Activated CD8-positive, alpha-beta memory T cell treated with anti-CD3 and anti-CD28 coated beads for 48 hours (primary cell): ENCODE measurements around the gene PTGIS.

Experiments used
- DNase-seq, 3 experiments: peaks; one replicate each; pipeline ENCODE4 v3.0.0-alpha.2; 2020; ENCODE audit warnings: low read depth in 2 of 3, low spot score in 2 of 3

Gene PTGIS

GRCh38 chr20:49595811-49596561 lies 28.0 kb upstream of the PTGIS start:
- DNase-seq: peak; percentile 69 to 75 (median 73)

DNA sequence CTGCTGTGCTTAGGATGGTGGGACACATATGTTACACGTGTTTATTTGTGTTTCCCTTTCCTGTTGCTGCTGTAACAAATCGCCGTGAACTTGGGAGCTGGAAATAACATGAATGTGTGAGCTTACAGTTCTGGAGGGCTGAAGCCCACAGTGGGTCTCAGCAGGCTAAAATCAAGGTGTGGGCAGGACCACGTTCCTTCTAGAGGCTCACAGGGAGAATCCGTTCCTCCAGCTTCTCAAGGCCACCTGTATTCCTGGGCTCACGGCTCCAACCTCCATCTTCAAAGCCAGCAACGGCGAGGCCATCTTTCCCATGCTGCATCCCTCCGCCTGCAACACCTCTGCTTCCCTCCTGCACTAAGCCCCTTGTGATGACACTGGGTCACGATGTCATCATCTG lies 27.4 kb upstream of the PTGIS start:
- peak in 1 of 3 experiments; percentile 47 for DNase-seq

DNA sequence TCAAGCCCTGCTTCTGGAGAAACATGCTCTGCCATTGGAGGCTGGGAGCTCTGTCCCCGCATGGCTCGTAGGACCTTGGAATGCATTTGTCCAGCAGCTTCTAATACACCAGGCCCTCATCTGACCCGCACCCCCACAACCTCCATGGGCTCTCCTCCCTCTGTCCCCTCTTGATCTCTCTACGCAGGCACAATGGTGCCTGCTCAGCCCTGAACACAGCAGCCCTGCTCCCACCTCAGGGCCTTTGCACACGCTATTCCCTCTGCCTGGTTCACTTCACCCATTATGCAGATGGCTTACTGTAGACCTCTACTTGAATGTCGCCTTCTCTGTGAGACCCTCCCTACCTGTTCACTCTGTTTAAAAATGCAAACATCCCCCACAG lies 27.0 kb upstream of the PTGIS start:
- DNase-seq: no peak

- peak; percentile 38 to 58 (median 56) for DNase-seq
These were observed 26.4 kb upstream of the PTGIS start for GRCh38 chr20:49594143-49594930.

DNA sequence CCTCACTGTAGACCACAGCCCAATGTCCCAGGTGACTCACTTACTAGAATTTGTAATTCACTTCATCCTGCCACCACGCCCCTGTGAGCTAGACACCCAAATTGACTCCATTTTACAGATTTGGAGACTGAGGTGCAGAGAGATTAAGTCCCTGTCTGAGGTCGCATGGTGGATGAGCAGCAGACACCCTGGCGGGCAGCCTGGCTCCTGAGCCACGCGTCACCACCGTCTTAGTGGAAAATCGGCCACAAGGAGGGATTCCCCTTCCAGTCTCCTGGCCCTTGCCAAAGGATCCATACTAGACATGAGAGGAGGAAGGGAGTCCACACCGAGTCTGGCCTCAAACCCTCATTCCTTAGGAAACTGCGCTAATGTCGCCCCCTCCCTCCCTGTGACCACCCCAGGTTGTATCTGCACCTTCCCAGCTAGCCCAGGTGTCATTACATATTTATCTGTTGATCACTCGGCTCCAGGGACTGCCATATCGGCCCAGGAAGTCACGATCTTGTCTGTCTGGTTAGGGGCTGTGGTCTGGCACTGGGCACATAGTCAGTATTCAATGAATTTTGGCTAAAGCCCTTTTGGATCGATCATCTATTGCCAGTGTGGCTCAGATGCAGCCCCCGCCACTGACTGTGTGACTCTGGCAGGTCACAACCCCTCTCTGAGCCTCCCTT lies 25.7 kb upstream of the PTGIS start:
- DNase-seq: peak in 1 of 3 experiments; percentile 31

GRCh38 chr20:49592120-49592519 lies 24.2 kb upstream of the PTGIS start:
- DNase-seq: no peak

GRCh38 chr20:49591217-49591865 lies 23.4 kb upstream of the PTGIS start:
- DNase-seq: no peak

DNA sequence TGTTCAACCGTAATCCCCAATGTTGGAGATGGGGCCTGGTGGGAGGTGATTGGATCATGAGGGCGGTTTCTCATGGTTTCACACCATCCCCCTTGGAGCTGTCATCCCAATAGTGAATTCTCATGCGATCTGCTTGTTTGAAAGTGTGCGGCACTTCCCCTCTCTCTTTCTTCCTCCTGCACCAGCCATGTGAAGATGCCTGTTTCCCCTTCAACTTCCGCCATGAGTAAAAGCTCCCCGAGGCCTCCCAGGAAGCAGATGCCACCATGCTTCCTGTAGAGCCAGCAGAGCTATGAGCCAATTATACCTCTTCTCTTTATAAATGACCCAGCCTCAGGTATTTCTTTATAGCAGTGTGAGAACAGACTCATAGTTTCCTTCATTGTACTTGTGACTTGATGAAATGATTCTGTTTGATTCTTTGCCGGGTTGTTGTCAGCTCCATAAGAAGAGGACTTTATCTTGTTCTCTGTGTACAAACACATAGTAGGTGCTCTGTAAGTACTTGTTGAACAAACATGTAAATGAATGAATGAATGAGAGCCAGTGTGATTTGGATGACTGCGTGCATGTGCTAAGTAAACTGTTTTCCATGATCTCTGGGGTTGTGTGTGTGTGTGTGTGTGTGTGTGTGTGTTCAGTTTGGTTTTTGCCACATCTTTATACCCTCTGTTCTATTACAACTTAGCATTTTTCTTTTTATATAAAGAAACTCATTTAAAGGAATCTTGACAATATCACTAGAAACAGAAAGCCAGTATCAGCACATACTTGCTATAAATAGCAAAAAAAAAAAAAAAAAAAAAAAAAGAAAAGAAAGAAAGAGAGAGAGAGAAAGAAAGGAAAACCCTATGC lies 22.5 kb upstream of the PTGIS start:
- no peak for DNase-seq

GRCh38 chr20:49589747-49590146 lies 21.8 kb upstream of the PTGIS start:
- DNase-seq: no peak

DNA sequence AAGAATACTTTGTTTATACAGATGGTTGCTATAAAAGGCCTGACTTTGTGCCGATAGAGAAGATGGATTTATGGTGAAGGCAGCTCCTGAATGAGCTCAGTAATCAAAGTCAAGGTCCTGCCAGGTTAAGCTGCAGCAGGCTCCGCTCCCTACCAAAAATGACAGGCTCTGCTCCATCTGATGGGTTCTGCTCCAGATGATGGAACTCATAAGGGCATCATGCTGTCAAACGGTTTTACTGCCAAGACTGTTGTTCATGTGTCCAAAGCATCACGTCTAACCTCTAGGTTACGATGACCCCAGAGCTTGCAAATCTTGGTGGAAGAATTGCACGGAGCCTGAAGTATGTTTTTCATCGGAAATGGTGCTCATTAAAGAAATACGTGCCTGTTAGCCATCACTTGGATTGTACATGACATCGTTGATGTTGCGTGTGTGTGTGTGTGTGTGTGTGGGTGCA lies 19.2 kb upstream of the PTGIS start:
- DNase-seq: no peak

DNA sequence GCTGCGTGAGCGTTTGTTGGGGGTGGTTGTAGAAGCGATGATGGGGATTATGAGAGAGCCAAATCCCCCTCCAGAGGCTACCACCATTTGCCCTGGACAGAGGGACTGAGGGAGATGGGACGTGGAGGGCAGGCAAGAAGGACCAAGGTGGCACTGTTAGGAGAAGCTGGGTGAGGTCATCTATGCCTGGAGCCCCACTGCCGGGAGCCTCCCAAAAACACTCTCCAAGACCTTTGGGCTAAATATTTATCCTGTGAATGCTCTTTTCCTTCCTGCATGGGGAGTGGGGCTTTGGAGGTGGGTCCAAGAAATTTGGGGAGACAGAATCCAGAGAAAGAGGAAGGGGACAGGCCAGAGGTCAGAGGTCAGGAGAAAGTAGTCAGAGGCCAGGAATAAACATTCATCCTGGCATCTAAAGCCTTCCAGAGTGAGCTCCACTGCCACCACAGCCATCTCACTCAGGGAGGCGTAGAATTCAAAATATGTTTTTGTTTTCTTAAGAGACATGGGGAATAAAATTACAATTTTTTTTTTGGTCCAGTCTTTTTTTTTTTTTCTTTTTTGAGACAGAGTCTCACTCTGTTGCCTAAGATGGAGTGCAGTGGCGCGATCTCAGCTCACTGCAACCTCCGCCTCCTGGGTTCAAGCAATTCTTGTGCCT lies 17.8 kb upstream of the PTGIS start:
- DNase-seq: no peak

DNA sequence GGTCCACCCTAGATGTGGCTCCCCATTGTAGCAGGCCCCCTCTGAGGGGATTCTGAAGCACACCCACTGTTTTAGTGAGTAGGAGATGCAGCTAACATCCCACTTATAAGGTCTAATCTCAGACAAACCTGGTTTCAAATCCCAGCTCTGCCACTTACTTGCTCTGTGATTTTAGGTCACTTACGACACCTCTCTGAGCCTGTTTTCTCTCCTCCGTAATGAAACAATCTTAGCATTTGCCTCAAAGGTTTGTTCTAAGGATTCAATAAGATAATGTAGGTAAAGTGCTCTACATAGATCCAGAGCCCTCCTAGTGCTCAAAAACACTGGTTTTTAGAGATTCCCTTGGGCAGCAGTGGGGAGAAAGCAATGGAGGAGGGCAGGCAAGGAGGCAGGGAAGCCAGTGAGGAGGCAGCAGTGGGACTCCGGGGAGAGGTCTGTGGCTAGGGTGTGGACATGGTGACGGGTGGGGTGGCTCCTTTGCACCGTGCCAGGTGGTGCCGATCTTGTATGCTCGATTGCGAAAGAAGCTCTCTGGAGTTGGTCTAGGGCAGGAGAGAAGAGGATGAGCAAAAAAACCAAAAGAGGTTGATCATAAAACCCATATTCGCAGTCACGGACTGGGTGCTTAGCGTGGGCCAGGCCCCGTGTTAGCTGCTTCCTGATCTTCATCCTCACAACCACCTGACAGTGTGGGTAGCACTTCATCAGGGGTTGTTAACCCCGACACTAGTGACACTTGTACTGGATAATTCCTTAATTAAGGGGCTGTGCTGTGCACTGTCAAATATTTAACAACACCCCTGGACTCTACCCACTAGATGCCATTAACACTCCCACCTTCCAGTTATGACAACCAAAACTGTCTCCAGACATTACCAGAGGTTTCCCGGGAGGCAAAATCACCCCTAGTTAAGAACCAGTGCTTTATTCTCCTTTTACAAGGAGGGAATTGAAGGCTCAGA lies 16.8 kb upstream of the PTGIS start:
- no peak for DNase-seq

DNA sequence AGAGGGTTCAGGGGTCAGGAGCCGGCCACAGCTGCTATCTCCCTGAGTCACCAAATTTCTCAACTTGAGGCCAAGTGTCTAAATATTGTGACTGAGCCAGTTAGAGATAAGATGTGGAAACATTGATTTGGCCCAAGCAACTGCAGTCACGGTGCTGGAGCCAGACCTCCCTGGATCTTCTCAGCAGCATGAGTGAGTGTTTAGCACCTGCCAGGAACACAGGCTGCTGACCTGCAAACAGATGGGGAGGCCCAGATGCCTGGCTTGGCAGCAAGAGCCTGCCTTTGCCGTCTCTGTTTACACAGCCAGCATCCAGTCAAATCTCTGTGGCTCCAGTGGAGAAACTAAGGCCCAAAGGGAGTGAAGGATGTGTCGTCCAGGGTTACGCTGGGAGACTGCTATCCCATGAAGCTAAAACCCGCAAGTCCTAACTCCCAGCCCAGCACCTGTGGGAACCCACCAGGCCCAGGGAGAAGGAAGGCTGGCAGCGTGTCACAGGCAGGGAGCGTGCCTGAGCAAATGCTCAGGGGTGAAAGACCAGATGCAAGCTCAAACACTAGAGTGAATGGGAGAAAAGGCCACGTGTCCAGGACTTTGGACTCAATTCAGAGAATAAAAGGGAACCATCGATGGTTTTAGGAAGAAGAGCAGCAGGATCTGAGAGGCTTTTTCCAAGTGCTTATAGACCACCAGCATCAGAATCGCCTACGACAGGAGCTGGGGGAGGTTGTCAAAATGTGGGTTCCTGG lies 15.9 kb upstream of the PTGIS start:
- DNase-seq: no peak

- DNase-seq: no peak
These were observed 15.4 kb upstream of the PTGIS start for GRCh38 chr20:49583343-49583668.

DNA sequence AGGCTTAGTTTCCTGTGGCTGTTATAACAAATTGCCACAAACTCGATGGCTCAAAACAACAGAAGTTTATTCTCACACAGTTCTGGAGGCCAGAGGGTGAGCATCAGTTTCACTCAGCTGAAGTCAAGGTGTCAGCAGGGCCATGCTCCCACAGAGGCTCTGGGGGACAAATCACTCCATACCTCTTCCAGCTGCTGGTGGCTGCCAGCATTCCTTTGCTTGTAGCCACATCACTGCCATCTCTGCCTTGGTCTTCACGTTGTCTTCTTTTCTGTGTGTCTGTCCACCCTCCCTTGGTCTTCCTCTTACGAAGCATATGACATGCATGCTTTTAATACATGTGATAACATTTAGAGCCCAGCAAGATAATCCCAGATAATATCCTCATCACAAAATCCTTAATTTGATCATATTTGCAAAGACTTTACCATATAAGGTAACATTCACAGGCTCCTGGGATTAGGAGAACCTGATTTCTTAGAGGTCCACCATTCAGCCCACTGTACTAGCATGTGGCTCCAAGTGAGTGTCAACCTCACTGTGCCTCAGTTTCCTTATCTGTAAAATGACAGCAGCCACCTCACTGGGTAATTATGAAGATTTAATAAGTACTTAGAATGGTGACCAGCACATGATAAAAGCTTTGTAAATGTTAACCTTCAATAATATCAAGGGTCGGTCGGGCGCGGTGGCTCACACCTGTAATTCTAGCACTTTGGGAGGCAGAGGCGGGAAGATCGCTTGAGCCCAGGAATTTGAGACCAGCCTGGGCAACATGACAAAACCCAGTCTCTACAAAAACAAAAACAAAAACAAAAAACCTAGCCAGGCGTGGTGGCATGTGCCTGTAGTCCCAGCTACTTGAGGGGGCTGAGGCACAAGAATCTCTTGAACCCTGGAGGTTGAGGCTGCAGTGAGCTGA lies 14.7 kb upstream of the PTGIS start:
- DNase-seq: no peak

DNA sequence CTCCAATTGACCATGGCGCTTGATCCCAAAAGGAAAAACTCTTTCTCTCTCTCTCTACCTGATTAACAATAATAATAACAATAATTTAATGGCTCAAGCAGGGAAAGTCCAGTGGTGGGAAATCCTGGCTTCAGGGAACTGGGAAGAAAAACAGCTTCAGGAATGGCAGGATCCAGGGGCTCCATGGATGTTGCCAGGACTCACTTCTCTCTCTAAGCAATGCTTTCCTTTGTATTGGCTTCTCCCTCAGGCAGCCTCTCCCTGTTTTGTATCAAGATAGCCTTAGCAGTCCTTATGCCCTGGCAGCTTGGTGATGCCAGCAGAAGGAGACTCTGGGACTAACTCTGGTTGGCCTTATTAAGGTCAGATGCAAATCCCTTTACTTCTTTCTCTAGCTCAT lies 13.5 kb upstream of the PTGIS start:
- no peak for DNase-seq

GRCh38 chr20:49580813-49581174 lies 12.9 kb upstream of the PTGIS start:
- DNase-seq: no peak
